ENCODE data around the gene SPHKAP.
A peak's percentile ranks its signal among the peaks of the same experiment; 100 is the strongest.
"Not testable (repeated sequence)": the region's sequence is repeated elsewhere in the genome, so short reads cannot be mapped to it uniquely, and the experiment has no call there.

The SPHKAP gene

DNA sequence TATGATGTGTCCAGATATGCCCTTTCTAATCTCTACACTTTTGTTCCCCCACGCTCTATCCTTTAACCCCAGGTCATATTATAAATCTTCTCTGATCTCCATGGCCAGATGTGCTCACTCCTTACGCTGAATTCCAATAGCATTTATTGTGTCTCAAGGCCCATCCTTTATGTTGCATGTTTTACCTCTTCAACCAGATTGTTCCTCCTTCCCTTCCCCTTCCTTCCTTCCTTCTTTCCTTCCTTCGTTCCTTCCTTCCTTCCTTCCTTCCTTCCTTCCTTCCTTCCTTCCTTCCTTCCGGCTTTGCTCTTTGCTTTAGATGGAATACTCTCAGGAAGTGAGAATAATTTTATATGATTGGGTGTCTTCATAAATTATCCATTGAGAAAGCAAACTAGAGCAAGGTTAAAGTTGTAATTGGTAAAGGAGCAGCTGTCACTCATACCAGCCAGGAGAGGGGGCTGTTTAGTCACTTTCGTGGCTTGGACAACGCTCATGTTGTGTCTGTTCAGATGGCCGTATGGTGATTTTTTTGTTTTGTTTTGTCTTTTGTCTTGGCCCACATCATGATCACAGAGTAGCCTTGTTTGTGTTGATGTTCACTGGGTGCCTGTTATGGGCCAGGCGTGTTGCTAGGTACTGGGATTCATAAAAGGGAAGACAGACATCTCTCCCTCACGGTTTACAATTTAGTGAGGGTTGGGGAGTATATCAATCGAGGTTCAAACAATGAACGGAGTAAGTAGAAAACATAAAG lies 242.0 kb downstream of the SPHKAP start:
- no peak overlapping the region for H3K27ac ChIP-seq (ENCODE audit: extremely low read depth, low read depth, low read length)
- H3K4me1 ChIP-seq (ENCODE audit: control insufficient read depth, insufficient read depth, low read length): no peaks in the 10 kb centered on the region
- POLR2A ChIA-PET: no interaction called here
- TF ChIP-seq ZNF366 (tag by site-specific recombination; conservative IDR thresholded peaks at IDR 0.05) (peak; percentile 71), ZNF266 (tag by site-specific recombination; IDR thresholded peaks at IDR 0.05; ENCODE audit: low read depth) (no peak), ZNF654 (tag by site-specific recombination; IDR thresholded peaks at IDR 0.05; ENCODE audit: low read depth) (peak; percentile 76), ZBTB17 (tag by site-specific recombination; IDR thresholded peaks at IDR 0.05) (no peak)
- H3K9me3 ChIP-seq (ENCODE audit: control insufficient read depth, insufficient read depth, low read depth, low read length): no peaks in the 10 kb centered on the region
- H3K4me3 ChIP-seq (ENCODE audit: low read depth, low read length): no peak overlapping the region
- no peaks in the 10 kb centered on the region for H3K36me3 ChIP-seq (ENCODE audit: control insufficient read depth in 2 of 2, insufficient read depth in 1 of 2, low read length in 2 of 2)
- CTCF ChIA-PET: interaction anchor here (0.5 to 1.8 kb wide), 9 partner anchors 12 to 596 kb away, joined by 3 to 6 read pairs (median 3); no protein-coding TSS in a partner anchor

DNA sequence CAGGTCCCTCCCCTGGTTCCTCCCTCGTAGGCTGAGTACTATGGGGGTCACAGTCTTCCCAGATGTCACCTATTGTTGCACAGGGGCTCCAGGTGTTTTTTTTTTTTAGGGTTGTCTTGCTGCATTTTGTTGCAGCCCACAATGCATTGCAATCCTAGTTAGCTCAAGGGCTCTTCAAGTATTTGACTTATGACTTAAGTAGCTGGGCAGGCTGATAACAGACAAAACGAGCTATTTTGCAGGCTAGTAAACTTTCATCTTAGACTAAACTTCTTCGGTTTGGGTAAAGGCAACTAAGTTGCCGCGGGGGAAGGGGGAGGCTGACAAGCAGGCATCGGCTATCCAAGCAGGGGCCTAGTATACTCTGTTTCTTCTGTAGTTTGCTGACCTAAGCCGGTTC lies 245.2 kb downstream of the SPHKAP start:
- H3K36me3 ChIP-seq (ENCODE audit: control insufficient read depth in 2 of 2, insufficient read depth in 1 of 2, low read length in 2 of 2); H3K27ac ChIP-seq (ENCODE audit: extremely low read depth, low read depth, low read length); H3K4me3 ChIP-seq (ENCODE audit: low read depth, low read length); H3K4me1 ChIP-seq (ENCODE audit: control insufficient read depth, insufficient read depth, low read length); H3K9me3 ChIP-seq (ENCODE audit: control insufficient read depth, insufficient read depth, low read depth, low read length): not testable (repeated sequence)
- ChIA-PET CTCF (interaction anchor here (0.6 to 1.1 kb wide), 2 partner anchors 46 to 47 kb away, joined by 3 to 6 read pairs; no protein-coding TSS in a partner anchor), POLR2A (interaction anchor here (0.7 kb wide), 1 partner anchor 13 kb away, joined by 3 read pairs; no protein-coding TSS in a partner anchor)

DNA sequence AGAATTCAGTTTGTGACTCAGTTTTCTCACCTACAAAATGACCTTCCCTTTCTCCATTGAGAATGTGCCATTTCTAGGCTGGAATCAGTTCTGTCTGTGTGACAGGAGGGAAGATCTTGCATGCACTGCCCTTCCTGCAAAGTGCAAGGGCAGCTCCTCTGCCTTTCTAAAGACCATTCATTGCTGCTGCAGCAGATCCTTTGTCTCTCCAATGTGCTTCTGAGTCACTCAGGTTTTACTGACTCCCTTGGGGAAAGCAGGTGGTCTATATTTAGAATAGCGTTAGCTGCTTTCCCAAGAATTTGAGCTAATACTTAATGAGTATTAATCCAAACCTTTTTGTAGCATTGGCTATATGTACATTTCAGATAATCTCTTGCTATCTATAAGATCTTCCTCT lies 247.6 kb downstream of the SPHKAP start:
- H3K4me1 ChIP-seq (ENCODE audit: control insufficient read depth, insufficient read depth, low read length): no peaks in the 10 kb centered on the region
- CTCF ChIA-PET: interaction anchor here (0.5 to 1.0 kb wide), 2 partner anchors 38 to 723 kb away, joined by 3 read pairs; no protein-coding TSS in a partner anchor
- H3K36me3 ChIP-seq (ENCODE audit: control insufficient read depth in 2 of 2, insufficient read depth in 1 of 2, low read length in 2 of 2): no peaks in the 10 kb centered on the region
- no peak for TF ChIP-seq GLIS1 (tag by site-specific recombination; IDR thresholded peaks at IDR 0.05)
- TF ChIP-seq ZNF350 (tag by site-specific recombination; IDR thresholded peaks at IDR 0.05): no peak
- TF ChIP-seq ZNF239 (tag by site-specific recombination; IDR thresholded peaks at IDR 0.05): no peak
- H3K9me3 ChIP-seq (ENCODE audit: control insufficient read depth, insufficient read depth, low read depth, low read length): no peaks in the 10 kb centered on the region
- no peak overlapping the region for H3K4me3 ChIP-seq (ENCODE audit: low read depth, low read length)
- POLR2A ChIA-PET: no interaction called here
- no peak overlapping the region for H3K27ac ChIP-seq (ENCODE audit: extremely low read depth, low read depth, low read length)

DNA sequence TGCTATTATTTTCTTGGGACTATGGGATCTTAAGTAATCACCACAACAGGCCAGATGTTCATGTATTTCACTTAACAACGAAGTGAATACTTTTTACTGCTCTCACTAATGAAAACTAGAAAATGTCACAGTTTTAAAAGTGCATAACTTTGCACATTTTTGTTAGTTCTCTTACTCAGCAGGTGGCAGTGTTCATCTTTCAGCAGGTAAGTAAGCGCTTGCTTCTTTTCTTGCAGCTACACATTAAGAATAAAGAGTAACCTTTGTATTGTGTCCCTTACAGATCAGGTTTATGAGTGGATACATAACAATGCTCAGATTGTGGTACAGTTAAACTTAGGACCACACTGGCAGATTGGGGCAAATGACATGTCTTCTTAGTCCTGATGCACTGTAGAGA lies 249.1 kb downstream of the SPHKAP start:
- no peak overlapping the region for H3K27ac ChIP-seq (ENCODE audit: extremely low read depth, low read depth, low read length)
- H3K36me3 ChIP-seq (ENCODE audit: control insufficient read depth in 2 of 2, insufficient read depth in 1 of 2, low read length in 2 of 2): no peaks in the 10 kb centered on the region
- H3K4me1 ChIP-seq (ENCODE audit: control insufficient read depth, insufficient read depth, low read length): no peaks in the 10 kb centered on the region
- ChIA-PET POLR2A (no interaction called here), CTCF (interaction anchor here (0.7 to 1.4 kb wide), 2 partner anchors 107 to 667 kb away, joined by 3 to 4 read pairs; no protein-coding TSS in a partner anchor)
- no peaks in the 10 kb centered on the region for H3K9me3 ChIP-seq (ENCODE audit: control insufficient read depth, insufficient read depth, low read depth, low read length)
- H3K4me3 ChIP-seq (ENCODE audit: low read depth, low read length): no peak overlapping the region
- TF ChIP-seq ZNF140 (tag by site-specific recombination; IDR thresholded peaks at IDR 0.05): no peak
- no peak for TF ChIP-seq GLIS2 (tag by site-specific recombination; IDR thresholded peaks at IDR 0.05)
- no peak for TF ChIP-seq SP3 (tag by site-specific recombination; IDR thresholded peaks at IDR 0.05)
- no peak for TF ChIP-seq ZNF302 (tag by site-specific recombination; IDR thresholded peaks at IDR 0.05; ENCODE audit: low read depth)
- TF ChIP-seq ZNF155 (tag by site-specific recombination; IDR thresholded peaks at IDR 0.05): no peak
- TF ChIP-seq ZNF112 (tag by site-specific recombination; IDR thresholded peaks at IDR 0.05): no peak
- TF ChIP-seq SCRT2 (tag by site-specific recombination; IDR thresholded peaks at IDR 0.05): no peak
- no peak for TF ChIP-seq KLF7 (tag by site-specific recombination; IDR thresholded peaks at IDR 0.05; ENCODE audit: borderline replicate concordance)
- no peak for TF ChIP-seq ZNF548 (tag by site-specific recombination; IDR thresholded peaks at IDR 0.05)
- no peak for TF ChIP-seq ZNF596 (tag by site-specific recombination; IDR thresholded peaks at IDR 0.05)
- TF ChIP-seq ZFP3 (tag by site-specific recombination; IDR thresholded peaks at IDR 0.05; ENCODE audit: low read depth): no peak
- TF ChIP-seq, protein P1, sequence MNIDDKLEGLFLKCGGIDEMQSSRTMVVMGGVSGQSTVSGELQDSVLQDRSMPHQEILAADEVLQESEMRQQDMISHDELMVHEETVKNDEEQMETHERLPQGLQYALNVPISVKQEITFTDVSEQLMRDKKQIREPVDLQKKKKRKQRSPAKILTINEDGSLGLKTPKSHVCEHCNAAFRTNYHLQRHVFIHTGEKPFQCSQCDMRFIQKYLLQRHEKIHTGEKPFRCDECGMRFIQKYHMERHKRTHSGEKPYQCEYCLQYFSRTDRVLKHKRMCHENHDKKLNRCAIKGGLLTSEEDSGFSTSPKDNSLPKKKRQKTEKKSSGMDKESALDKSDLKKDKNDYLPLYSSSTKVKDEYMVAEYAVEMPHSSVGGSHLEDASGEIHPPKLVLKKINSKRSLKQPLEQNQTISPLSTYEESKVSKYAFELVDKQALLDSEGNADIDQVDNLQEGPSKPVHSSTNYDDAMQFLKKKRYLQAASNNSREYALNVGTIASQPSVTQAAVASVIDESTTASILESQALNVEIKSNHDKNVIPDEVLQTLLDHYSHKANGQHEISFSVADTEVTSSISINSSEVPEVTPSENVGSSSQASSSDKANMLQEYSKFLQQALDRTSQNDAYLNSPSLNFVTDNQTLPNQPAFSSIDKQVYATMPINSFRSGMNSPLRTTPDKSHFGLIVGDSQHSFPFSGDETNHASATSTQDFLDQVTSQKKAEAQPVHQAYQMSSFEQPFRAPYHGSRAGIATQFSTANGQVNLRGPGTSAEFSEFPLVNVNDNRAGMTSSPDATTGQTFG (tag by site-specific recombination; IDR thresholded peaks at IDR 0.05; ENCODE audit: borderline replicate concordance): no peak
- no peak for TF ChIP-seq ZNF544 (tag by site-specific recombination; IDR thresholded peaks at IDR 0.05)
- TF ChIP-seq, protein P2, sequence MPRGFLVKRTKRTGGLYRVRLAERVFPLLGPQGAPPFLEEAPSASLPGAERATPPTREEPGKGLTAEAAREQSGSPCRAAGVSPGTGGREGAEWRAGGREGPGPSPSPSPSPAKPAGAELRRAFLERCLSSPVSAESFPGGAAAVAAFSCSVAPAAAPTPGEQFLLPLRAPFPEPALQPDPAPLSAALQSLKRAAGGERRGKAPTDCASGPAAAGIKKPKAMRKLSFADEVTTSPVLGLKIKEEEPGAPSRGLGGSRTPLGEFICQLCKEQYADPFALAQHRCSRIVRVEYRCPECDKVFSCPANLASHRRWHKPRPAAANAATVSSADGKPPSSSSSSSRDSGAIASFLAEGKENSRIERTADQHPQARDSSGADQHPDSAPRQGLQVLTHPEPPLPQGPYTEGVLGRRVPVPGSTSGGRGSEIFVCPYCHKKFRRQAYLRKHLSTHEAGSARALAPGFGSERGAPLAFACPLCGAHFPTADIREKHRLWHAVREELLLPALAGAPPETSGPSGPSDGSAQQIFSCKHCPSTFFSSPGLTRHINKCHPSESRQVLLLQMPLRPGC (tag by site-specific recombination; IDR thresholded peaks at IDR 0.05): no peak
- TF ChIP-seq ZBTB20 (tag by site-specific recombination; IDR thresholded peaks at IDR 0.05): no peak
- no peak for TF ChIP-seq ZNF792 (tag by site-specific recombination; IDR thresholded peaks at IDR 0.05)

Measured in HEK293 (cell line).